GM19035 (cell line): Measurements from ENCODE around the gene DLGAP1.

ENCODE experiments used
- ATAC-seq: cut with Tn5 transposase; IDR thresholded peaks from one replicate; pipeline ENCODE4 v1.9.1; 2021; ENCODE audit not compliant: unreplicated experiment

Gene DLGAP1

DNA sequence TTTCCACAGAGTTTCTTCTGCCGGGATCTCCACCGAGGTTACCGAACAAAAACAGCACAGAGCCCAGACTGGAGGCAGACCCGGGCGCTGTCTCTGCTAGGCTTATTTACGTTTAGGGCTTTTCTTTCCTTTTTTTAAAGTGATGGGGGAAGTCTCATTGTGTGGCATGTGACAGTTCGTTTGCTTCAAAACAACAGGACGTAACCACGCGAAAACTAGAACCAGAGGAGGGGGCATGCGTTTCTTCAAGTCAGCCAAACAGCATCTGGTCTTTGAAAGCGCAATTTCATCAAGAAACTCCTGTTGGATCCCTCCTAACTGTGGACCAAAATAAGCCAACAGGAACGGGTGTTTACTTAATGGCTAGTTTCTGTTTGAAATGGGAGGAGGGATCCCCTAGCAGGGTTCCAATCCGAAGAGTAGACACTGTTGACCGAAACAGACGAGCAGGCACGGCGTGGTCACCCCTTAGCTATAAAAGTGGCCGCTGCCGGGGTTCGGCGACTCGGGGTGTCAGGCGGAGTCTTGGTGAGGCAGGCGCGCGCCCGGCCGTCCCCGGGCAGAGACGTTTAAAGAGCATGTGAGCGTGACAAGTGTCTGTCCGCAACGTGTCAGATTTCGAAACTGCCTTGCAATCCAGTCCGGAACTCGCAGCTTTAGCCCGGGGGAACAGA is 1006.1 kb downstream of the DLGAP1 start:
- peak; percentile 52 for ATAC-seq

DNA sequence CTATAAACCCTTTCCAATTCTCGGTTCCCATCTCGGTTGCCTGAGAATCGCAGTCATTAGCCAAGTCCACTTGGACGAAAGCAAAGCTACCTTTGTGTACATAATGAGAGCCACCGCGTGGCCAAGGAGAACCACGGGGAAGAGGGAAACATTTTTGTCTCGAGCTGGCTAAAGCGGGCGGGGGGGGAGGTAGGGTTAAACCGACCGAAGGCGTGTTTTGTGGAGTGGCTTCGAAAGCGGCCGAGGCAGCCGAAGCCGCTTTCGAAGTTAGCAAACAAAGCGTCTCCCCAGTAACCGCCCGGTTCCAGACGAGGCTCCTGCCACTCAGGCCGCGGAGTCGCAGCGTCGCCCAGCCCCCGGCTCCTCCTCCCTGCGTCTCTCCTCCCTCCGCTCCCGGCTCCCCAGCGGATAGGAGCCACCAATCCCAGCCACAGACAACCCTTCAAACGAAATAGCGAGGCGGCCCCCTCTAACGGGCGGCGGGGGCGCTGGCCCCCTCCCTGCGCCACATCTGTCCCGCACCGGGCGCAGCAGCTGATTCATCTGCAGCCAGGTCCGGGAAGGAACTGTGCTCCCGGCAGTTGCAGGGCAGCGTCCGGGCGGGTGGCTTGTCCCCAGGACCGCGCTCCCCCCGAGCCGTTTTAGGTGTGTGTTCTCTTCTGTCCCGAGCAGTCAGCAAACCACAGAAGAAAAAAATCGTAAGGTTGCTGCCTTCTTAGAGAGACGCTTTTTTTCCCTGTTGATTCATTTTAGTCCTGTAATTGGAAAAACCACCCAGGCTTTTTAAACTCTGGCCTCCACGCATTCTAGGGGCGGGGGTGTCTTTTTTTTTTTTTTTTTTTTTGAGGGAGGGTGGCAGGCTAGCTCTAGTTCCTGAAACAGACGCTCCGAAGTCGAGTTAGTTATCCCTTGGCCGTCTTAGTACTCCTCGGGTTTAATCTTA is 1006.9 kb downstream of the DLGAP1 start:
- peak; percentile 70 for ATAC-seq

DNA sequence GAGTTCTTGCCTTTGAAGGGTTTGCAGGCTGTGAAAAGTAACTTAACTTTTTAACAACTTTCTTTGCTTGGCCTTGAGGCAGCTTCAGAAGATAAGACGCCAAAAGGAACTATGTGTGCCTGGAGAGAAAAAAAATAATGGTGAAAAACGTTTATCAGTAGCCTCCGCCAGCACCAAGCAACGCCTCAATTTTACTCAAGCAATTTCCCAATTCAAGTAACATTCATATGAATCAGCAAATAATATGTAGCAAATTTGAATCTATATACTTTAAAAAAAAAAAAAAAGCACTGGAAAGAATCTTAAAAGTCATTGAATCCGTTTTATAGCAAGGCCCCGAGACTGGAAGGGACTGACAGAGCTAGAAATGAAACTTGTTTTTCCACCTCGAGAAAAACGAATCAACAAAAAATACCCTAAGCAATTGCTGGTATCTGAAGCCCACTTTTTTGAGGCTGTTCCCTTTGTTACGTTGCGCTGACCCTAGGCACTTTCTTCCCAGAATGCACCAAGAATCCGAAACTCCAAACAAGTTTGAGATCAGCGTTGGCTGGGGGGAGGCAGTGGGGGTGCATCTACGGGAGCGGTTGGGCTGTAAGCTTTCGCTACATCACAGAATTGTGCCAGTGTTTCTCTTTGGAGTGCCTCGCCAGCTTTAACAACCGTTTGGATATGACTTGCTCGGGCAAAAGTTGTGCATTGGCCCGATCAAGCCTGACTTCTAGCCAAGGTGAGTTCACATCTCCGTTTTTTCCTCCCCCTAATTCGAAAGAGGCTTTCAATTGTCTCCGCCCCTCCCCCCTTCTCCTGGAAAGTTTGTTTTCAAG is 1007.8 kb downstream of the DLGAP1 start:
- no peak for ATAC-seq
